Mucosa of rectum (tissue), 2 donors: Measurements from ENCODE around the gene ARHGEF26.

ENCODE experiments used
- H3K27ac ChIP-seq, 2 donors: one replicate each; pipeline ENCODE4 v1.7.0; 2013; ENCODE audit warnings: inconsistent platforms in 2 of 2, low read depth in 2 of 2, low read length in 2 of 2
- H3K27me3 ChIP-seq, 2 donors: one replicate each; pipeline ENCODE4 v1.7.0; 2013; ENCODE audit warnings: low read length in 2 of 2; ENCODE audit not compliant: control insufficient read depth in 2 of 2, insufficient read depth in 2 of 2
- H3K36me3 ChIP-seq, 2 donors: one replicate each; pipeline ENCODE4 v1.7.0; 2013; ENCODE audit warnings: low read length in 2 of 2; ENCODE audit not compliant: control insufficient read depth in 2 of 2, insufficient read depth in 2 of 2
- H3K4me1 ChIP-seq, 2 donors: one replicate each; pipeline ENCODE4 v1.7.0; 2013; ENCODE audit warnings: low read length in 2 of 2, mild to moderate bottlenecking in 1 of 2; ENCODE audit not compliant: control insufficient read depth in 2 of 2, insufficient read depth in 2 of 2
- H3K4me3 ChIP-seq, 2 donors: one replicate each; pipeline ENCODE4 v1.7.0; 2013; ENCODE audit warnings: low read length in 2 of 2
- H3K9ac ChIP-seq, 2 donors: one replicate each; pipeline ENCODE4 v1.7.0; 2013; ENCODE audit warnings: low read length in 2 of 2, low read depth in 1 of 2, mild to moderate bottlenecking in 1 of 2
- H3K9me3 ChIP-seq, 2 donors: one replicate each; pipeline ENCODE4 v1.7.0; 2013; ENCODE audit warnings: low read length in 2 of 2; ENCODE audit not compliant: control insufficient read depth in 2 of 2
- donor health status: healthy.
- donor health status: Normal muscosa, but diverticular disease.

The ARHGEF26 gene

GRCh38 chr3:154151969-154152368, 30.8 kb downstream of the ARHGEF26 start:
- H3K36me3 ChIP-seq = no peaks in the 10 kb centered on the region
- H3K4me3 ChIP-seq = no peak overlapping the region
- H3K27ac ChIP-seq = no peak overlapping the region
- no peaks in the 10 kb centered on the region for H3K27me3 ChIP-seq
- no peaks in the 10 kb centered on the region for H3K4me1 ChIP-seq
- no peaks in the 10 kb centered on the region for H3K9me3 ChIP-seq
- no peak overlapping the region for H3K9ac ChIP-seq

GRCh38 chr3:154152741-154153140, 31.6 kb downstream of the ARHGEF26 start:
- Histone ChIP-seq H3K27ac (no peak overlapping the region), H3K4me3 (no peak overlapping the region), H3K9me3 (no peaks in the 10 kb centered on the region), H3K36me3 (no peaks in the 10 kb centered on the region), H3K9ac (no peak overlapping the region), H3K27me3 (no peaks in the 10 kb centered on the region), H3K4me1 (no peaks in the 10 kb centered on the region)

GRCh38 chr3:154156530-154156929, 35.3 kb downstream of the ARHGEF26 start:
- Histone ChIP-seq H3K36me3 (no peaks in the 10 kb centered on the region), H3K27ac (no peak overlapping the region)

GRCh38 chr3:154161806-154162205, 40.6 kb downstream of the ARHGEF26 start:
- no peaks in the 10 kb centered on the region for H3K9me3 ChIP-seq
- H3K27me3 ChIP-seq = no peaks in the 10 kb centered on the region
- no peaks in the 10 kb centered on the region for H3K36me3 ChIP-seq
- no peak overlapping the region for H3K9ac ChIP-seq
- no peak overlapping the region for H3K27ac ChIP-seq
- H3K4me1 ChIP-seq = no peaks in the 10 kb centered on the region
- H3K4me3 ChIP-seq = no peak overlapping the region

More at GRCh38 chr3:154156530-154156929, 35.3 kb downstream of the ARHGEF26 start:
- Histone ChIP-seq H3K9ac (no peak overlapping the region), H3K27me3 (no peaks in the 10 kb centered on the region), H3K4me1 (no peaks in the 10 kb centered on the region), H3K9me3 (no peaks in the 10 kb centered on the region), H3K4me3 (no peak overlapping the region)

GRCh38 chr3:154164387-154164786, 43.2 kb downstream of the ARHGEF26 start:
- H3K4me3 ChIP-seq = no peak overlapping the region
- H3K36me3 ChIP-seq = no peaks in the 10 kb centered on the region
- no peak overlapping the region for H3K9ac ChIP-seq
- H3K27ac ChIP-seq = no peak overlapping the region
- no peaks in the 10 kb centered on the region for H3K4me1 ChIP-seq
- H3K9me3 ChIP-seq = no peaks in the 10 kb centered on the region
- H3K27me3 ChIP-seq = no peaks in the 10 kb centered on the region

GRCh38 chr3:154168998-154169795, 48.0 kb downstream of the ARHGEF26 start:
- Histone ChIP-seq H3K36me3 (no peaks in the 10 kb centered on the region), H3K4me3 (no peak overlapping the region), H3K4me1 (no peaks in the 10 kb centered on the region), H3K27ac (no peak overlapping the region), H3K9ac (no peak overlapping the region), H3K9me3 (no peaks in the 10 kb centered on the region), H3K27me3 (no peaks in the 10 kb centered on the region)

- Histone ChIP-seq H3K4me1 (no peaks in the 10 kb centered on the region), H3K27me3 (no peaks in the 10 kb centered on the region)
Observed at GRCh38 chr3:154169796-154170110, 48.6 kb downstream of the ARHGEF26 start.

GRCh38 chr3:154170300-154170699, 49.1 kb downstream of the ARHGEF26 start:
- H3K4me1 ChIP-seq = no peaks in the 10 kb centered on the region
- H3K9ac ChIP-seq = no peak overlapping the region
- no peaks in the 10 kb centered on the region for H3K36me3 ChIP-seq
- no peaks in the 10 kb centered on the region for H3K27me3 ChIP-seq
- H3K27ac ChIP-seq = no peak overlapping the region
- H3K9me3 ChIP-seq = no peaks in the 10 kb centered on the region
- no peak overlapping the region for H3K4me3 ChIP-seq

More at GRCh38 chr3:154169796-154170110, 48.6 kb downstream of the ARHGEF26 start:
- H3K9ac ChIP-seq = no peak overlapping the region
- no peaks in the 10 kb centered on the region for H3K36me3 ChIP-seq
- H3K9me3 ChIP-seq = no peaks in the 10 kb centered on the region
- H3K4me3 ChIP-seq = no peak overlapping the region
- no peak overlapping the region for H3K27ac ChIP-seq

- H3K9me3 ChIP-seq = no peaks in the 10 kb centered on the region
- no peak overlapping the region for H3K27ac ChIP-seq
- no peak overlapping the region for H3K9ac ChIP-seq
- H3K27me3 ChIP-seq = no peaks in the 10 kb centered on the region
- H3K4me3 ChIP-seq = no peak overlapping the region
- H3K36me3 ChIP-seq = no peaks in the 10 kb centered on the region
- no peaks in the 10 kb centered on the region for H3K4me1 ChIP-seq
Observed at GRCh38 chr3:154175041-154175440, 53.9 kb downstream of the ARHGEF26 start.

GRCh38 chr3:154176036-154176435, 54.8 kb downstream of the ARHGEF26 start:
- Histone ChIP-seq H3K4me1 (no peaks in the 10 kb centered on the region), H3K36me3 (no peaks in the 10 kb centered on the region), H3K9ac (no peak overlapping the region), H3K27me3 (no peaks in the 10 kb centered on the region), H3K27ac (no peak overlapping the region), H3K4me3 (no peak overlapping the region), H3K9me3 (no peaks in the 10 kb centered on the region)
